ENCODE data around the gene RNASEL.

RNASEL gene

GRCh38 chr1:182570611-182570970, 18.5 kb downstream of the RNASEL start:
- DNase-seq (ENCODE audit: low read depth), result no peak
- no peak for TF ChIP-seq CTCF (conservative IDR thresholded peaks at IDR 0.05; ENCODE audit: low read depth, low read length)
- H3K4me3 ChIP-seq (ENCODE audit: low read length), result no peak overlapping the region

GRCh38 chr1:182569939-182570610, 19.0 kb downstream of the RNASEL start:
- TF ChIP-seq CTCF (conservative IDR thresholded peaks at IDR 0.05; ENCODE audit: low read depth, low read length), result no peak
- no peak overlapping the region for H3K4me3 ChIP-seq (ENCODE audit: low read length)
- no peak for DNase-seq (ENCODE audit: low read depth)

GRCh38 chr1:182568647-182569284, 20.3 kb downstream of the RNASEL start:
- no peak for TF ChIP-seq CTCF (conservative IDR thresholded peaks at IDR 0.05; ENCODE audit: low read depth, low read length)
- DNase-seq (ENCODE audit: low read depth), result no peak
- H3K4me3 ChIP-seq (ENCODE audit: low read length), result no peak overlapping the region

GRCh38 chr1:182567629-182568028, 21.4 kb downstream of the RNASEL start:
- TF ChIP-seq CTCF (conservative IDR thresholded peaks at IDR 0.05; ENCODE audit: low read depth, low read length), result no peak
- H3K4me3 ChIP-seq (ENCODE audit: low read length), result no peak overlapping the region
- no peak for DNase-seq (ENCODE audit: low read depth)

- no peak for DNase-seq (ENCODE audit: low read depth)
- TF ChIP-seq CTCF (conservative IDR thresholded peaks at IDR 0.05; ENCODE audit: low read depth, low read length), result no peak
- H3K4me3 ChIP-seq (ENCODE audit: low read length), result no peak overlapping the region
Measured at GRCh38 chr1:182565537-182565936, 23.5 kb downstream of the RNASEL start.

GRCh38 chr1:182564406-182565004, 24.6 kb downstream of the RNASEL start:
- H3K4me3 ChIP-seq (ENCODE audit: low read length), result no peak overlapping the region
- TF ChIP-seq CTCF (conservative IDR thresholded peaks at IDR 0.05; ENCODE audit: low read depth, low read length), result no peak
- DNase-seq (ENCODE audit: low read depth), result no peak

- DNase-seq (ENCODE audit: low read depth), result no peak
- H3K4me3 ChIP-seq (ENCODE audit: low read length), result no peak overlapping the region
- no peak for TF ChIP-seq CTCF (conservative IDR thresholded peaks at IDR 0.05; ENCODE audit: low read depth, low read length)
Measured at GRCh38 chr1:182563095-182563494, 26.0 kb downstream of the RNASEL start.

All from retinal pigment epithelial cell (primary cell).